Measurements from ENCODE around the gene ARHGAP45. TPM values are rescaled to one million over a fixed set of nuclear protein-coding genes. Genes with fewer than 3 reads are reported as not detected.

Gene ARHGAP45
- total RNA-seq, 1 experiment from 2014 or later, result 45.3 TPM

DNA sequence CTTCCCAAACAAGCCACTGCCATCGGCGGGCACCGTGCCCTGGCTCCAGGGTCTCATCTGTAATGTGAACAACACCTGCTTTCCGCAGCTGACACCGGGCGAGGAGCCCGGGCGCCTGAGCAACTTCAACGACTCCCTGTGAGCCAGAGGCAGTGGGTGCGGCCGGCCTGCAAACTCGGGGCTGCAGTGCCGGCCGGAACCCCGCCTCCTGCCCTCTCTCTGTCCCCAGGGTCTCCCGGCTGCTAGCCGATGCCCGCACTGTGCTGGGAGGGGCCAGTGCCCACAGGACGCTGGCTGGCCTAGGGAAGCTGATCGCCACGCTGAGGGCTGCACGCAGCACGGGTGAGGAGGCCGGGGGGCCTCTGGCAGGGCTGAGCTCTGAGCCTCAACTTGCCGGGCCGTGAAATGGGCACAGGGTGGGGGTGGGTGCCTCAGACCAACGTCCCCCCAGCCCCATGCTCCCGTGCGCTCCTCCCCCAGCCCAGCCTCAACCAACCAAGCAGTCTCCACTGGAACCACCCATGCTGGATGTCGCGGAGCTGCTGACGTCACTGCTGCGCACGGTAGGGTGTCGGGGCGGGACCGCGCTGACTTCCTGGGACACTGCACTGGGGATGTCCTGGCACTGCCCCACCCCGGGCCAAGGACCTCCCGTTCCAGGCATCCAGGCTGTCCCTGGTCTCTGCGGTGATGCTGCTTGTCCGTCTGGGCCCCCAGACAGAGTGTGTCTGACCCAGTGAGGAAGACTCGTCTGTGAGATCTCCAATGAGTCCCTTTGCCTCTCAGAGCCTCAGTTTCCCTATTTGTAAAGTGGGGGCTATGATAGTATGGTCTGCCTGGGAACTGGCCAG, 24.9 kb upstream of the ARHGAP45 start:
- Histone ChIP-seq H2AFZ (ENCODE audit: low read length) (peak overlapping the region; percentile 73), H3K4me2 (ENCODE audit: low read length) (peak overlapping the region; percentile 95), H3K27ac (ENCODE audit: low read length) (peak overlapping the region; percentile 16; the same call in 1 of the 2 replicates), H3K27me3 (ENCODE audit: low read length) (no peaks in the 10 kb centered on the region), H3K9me3 (ENCODE audit: low read length) (no peaks in the 10 kb centered on the region), H3K4me1 (ENCODE audit: insufficient read depth, low read length) (peaks cover 16% of the 10 kb centered on the region; the same call in 1 of the 2 replicates), H3K9ac (ENCODE audit: low read length) (0 out of 2 replicates have a peak overlapping the region, but pooled peaks have one; percentile 25), H4K20me1 (ENCODE audit: low read length) (no peaks in the 10 kb centered on the region), H3K4me3 (ENCODE audit: low read length) (peak overlapping the region; percentile 77), H3F3A (ENCODE audit: low read length, unreplicated experiment) (no peaks in the 10 kb centered on the region), H3K36me3 (ENCODE audit: low read depth, low read length) (no peaks in the 10 kb centered on the region), H3K79me2 (ENCODE audit: low read length) (no peaks in the 10 kb centered on the region), H3K9me2 (replicated peaks; ENCODE audit: low read length) (no peaks in the 10 kb centered on the region)
- DNase-seq (peak; percentile 70), ATAC-seq (peak; percentile 18)
- BruUV-seq (replicated peaks), result no TSS peak
- ChIA-PET POLR2A (ENCODE audit: unreplicated experiment) (no interaction called here), CTCF (no interaction called here)
- intact Hi-C loops (cut with micrococcal nuclease), result no loop called here
- TF ChIP-seq, protein P1, sequence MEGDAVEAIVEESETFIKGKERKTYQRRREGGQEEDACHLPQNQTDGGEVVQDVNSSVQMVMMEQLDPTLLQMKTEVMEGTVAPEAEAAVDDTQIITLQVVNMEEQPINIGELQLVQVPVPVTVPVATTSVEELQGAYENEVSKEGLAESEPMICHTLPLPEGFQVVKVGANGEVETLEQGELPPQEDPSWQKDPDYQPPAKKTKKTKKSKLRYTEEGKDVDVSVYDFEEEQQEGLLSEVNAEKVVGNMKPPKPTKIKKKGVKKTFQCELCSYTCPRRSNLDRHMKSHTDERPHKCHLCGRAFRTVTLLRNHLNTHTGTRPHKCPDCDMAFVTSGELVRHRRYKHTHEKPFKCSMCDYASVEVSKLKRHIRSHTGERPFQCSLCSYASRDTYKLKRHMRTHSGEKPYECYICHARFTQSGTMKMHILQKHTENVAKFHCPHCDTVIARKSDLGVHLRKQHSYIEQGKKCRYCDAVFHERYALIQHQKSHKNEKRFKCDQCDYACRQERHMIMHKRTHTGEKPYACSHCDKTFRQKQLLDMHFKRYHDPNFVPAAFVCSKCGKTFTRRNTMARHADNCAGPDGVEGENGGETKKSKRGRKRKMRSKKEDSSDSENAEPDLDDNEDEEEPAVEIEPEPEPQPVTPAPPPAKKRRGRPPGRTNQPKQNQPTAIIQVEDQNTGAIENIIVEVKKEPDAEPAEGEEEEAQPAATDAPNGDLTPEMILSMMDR (conservative IDR thresholded peaks at IDR 0.05; ENCODE audit: low read depth, low read length), result no peak
- TF ChIP-seq EZH2 (IDR thresholded peaks at IDR 0.05; ENCODE audit: low read length, unreplicated experiment), result no peak
- no peak for TF ChIP-seq EZH2phosphoT487 (IDR thresholded peaks at IDR 0.05; ENCODE audit: borderline replicate concordance, low read length)

DNA sequence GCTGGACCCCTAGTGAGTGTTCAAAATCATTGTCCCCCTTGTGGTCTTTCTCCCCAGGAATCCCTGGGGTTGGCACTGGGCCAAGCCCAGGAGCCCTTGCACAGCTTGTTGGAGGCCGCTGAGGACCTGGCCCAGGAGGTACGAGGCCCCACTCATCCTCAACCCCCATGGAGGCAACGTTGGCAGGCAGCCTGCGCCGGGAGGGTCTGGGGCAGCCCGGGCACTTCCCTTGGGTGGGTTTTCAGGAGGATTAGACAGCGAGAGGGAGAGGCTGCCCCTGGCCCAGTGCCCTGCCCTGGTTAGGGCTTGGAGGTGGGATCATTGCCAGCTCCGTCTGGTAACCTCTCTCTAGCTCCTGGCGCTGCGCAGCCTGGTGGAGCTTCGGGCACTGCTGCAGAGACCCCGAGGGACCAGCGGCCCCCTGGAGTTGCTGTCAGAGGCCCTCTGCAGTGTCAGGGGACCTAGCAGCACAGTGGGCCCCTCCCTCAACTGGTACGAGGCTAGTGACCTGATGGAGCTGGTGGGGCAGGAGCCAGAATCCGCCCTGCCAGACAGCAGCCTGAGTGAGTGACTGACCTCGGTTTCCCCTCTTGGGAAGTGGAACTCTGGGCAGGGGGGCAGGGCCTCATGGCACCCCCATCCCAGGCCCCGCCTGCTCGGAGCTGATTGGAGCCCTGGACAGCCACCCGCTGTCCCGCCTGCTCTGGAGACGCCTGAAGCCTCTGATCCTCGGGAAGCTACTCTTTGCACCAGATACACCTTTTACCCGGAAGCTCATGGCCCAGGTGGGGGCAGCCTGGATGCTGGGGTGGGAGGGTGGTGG, 24.1 kb upstream of the ARHGAP45 start:
- Histone ChIP-seq H2AFZ (ENCODE audit: low read length) (no peak overlapping the region), H3K9ac (ENCODE audit: low read length) (0 out of 2 replicates have a peak overlapping the region, but pooled peaks have one; percentile 25), H3K27ac (ENCODE audit: low read length) (peak overlapping the region; percentile 16; the same call in 1 of the 2 replicates), H4K20me1 (ENCODE audit: low read length) (no peaks in the 10 kb centered on the region), H3K27me3 (ENCODE audit: low read length) (no peaks in the 10 kb centered on the region), H3K4me3 (ENCODE audit: low read length) (peak overlapping the region; percentile 77; the same call in 1 of the 2 replicates), H3F3A (ENCODE audit: low read length, unreplicated experiment) (no peaks in the 10 kb centered on the region), H3K4me1 (ENCODE audit: insufficient read depth, low read length) (peaks cover 16% of the 10 kb centered on the region; the same call in 1 of the 2 replicates), H3K79me2 (ENCODE audit: low read length) (no peaks in the 10 kb centered on the region), H3K9me2 (replicated peaks; ENCODE audit: low read length) (no peaks in the 10 kb centered on the region), H3K4me2 (ENCODE audit: low read length) (peak overlapping the region; percentile 95; the same call in 1 of the 2 replicates), H3K36me3 (ENCODE audit: low read depth, low read length) (no peaks in the 10 kb centered on the region), H3K9me3 (ENCODE audit: low read length) (no peaks in the 10 kb centered on the region)
- intact Hi-C loops (cut with micrococcal nuclease), result no loop called here
- DNase-seq (no peak), ATAC-seq (no peak)
- ChIA-PET CTCF (no interaction called here), POLR2A (ENCODE audit: unreplicated experiment) (interaction anchor here (0.5 to 0.6 kb wide), 2 partner anchors 18 to 167 kb away, joined by 6 to 9 read pairs; no protein-coding TSS in a partner anchor)
- BruUV-seq (replicated peaks), result TSS peak; percentile 9
- no peak for TF ChIP-seq EZH2phosphoT487 (IDR thresholded peaks at IDR 0.05; ENCODE audit: borderline replicate concordance, low read length)
- no peak for TF ChIP-seq EZH2 (IDR thresholded peaks at IDR 0.05; ENCODE audit: low read length, unreplicated experiment)
- TF ChIP-seq, protein P1 (conservative IDR thresholded peaks at IDR 0.05; ENCODE audit: low read depth, low read length), result no peak
